GM19043 (cell line): ENCODE measurements around the gene CLBA1.

Experiments
- ATAC-seq: cut with Tn5 transposase; IDR thresholded peaks from one replicate; pipeline ENCODE4 v1.9.1; 2021; ENCODE audit warnings: low read depth; ENCODE audit not compliant: unreplicated experiment

CLBA1 gene

GRCh38 chr14:104978746-104979691 lies 6.6 kb upstream of the CLBA1 start:
- no peak for ATAC-seq

- no peak for ATAC-seq
Measured at GRCh38 chr14:104979758-104980610, 5.6 kb upstream of the CLBA1 start.

GRCh38 chr14:104980611-104981531 lies 4.7 kb upstream of the CLBA1 start:
- ATAC-seq, result no peak

- ATAC-seq, result no peak
Measured at GRCh38 chr14:104981699-104982541, 3.7 kb upstream of the CLBA1 start.

- ATAC-seq, result no peak
Measured at GRCh38 chr14:104982548-104983230, 2.9 kb upstream of the CLBA1 start.

GRCh38 chr14:104983231-104983721 lies 2.3 kb upstream of the CLBA1 start:
- no peak for ATAC-seq

GRCh38 chr14:104984056-104984894 lies 1.3 kb upstream of the CLBA1 start:
- no peak for ATAC-seq

- ATAC-seq, result no peak
Measured at GRCh38 chr14:104986487-104987164, 1.0 kb downstream of the CLBA1 start.

GRCh38 chr14:104989236-104989950 lies 3.8 kb downstream of the CLBA1 start:
- ATAC-seq, result no peak

- ATAC-seq, result no peak
Measured at GRCh38 chr14:104989951-104990303, 4.3 kb downstream of the CLBA1 start.

- ATAC-seq, result no peak
Measured at GRCh38 chr14:104991896-104992230, 6.3 kb downstream of the CLBA1 start.

GRCh38 chr14:104992501-104992900 lies 6.9 kb downstream of the CLBA1 start:
- ATAC-seq, result no peak

- no peak for ATAC-seq
Measured at GRCh38 chr14:104993306-104993705, 7.7 kb downstream of the CLBA1 start.

- ATAC-seq, result no peak
Measured at GRCh38 chr14:104993808-104994591, 8.4 kb downstream of the CLBA1 start.

- no peak for ATAC-seq
Measured at GRCh38 chr14:104994978-104995377, 9.4 kb downstream of the CLBA1 start.

- ATAC-seq, result no peak
Measured at GRCh38 chr14:104996032-104996431, 10.4 kb downstream of the CLBA1 start.
